Hematopoietic multipotent progenitor cell treated with erythropoietin and hydrocortisone succinate and interleukin-3 and kit ligand, for 8 days (in vitro differentiated cells): Measurements from ENCODE around the gene ATG10.
"Not testable (repeated sequence)": the region's sequence is repeated elsewhere in the genome, so short reads cannot be mapped to it uniquely, and the experiment has no call there.

Experiments
- DNase-seq: peaks from one replicate; pipeline ENCODE4 v3.0.0-alpha.2; 2015

ATG10 gene

GRCh38 chr5:82244854-82245635 is 273.2 kb downstream of the ATG10 start:
- DNase-seq: no peak

GRCh38 chr5:82246960-82247574 is 275.2 kb downstream of the ATG10 start:
- no peak for DNase-seq

- no peak for DNase-seq
Observed at GRCh38 chr5:82252744-82253143, 280.9 kb downstream of the ATG10 start.

- DNase-seq: no peak
Observed at GRCh38 chr5:82255844-82256243, 284.0 kb downstream of the ATG10 start.

- no peak for DNase-seq
Observed at GRCh38 chr5:82257247-82257646, 285.4 kb downstream of the ATG10 start.

GRCh38 chr5:82257729-82258128 is 285.9 kb downstream of the ATG10 start:
- no peak for DNase-seq

GRCh38 chr5:82259172-82259800 is 287.5 kb downstream of the ATG10 start:
- peak; percentile 32 for DNase-seq

GRCh38 chr5:82265047-82265446 is 293.2 kb downstream of the ATG10 start:
- no peak for DNase-seq

GRCh38 chr5:82267297-82267933 is 295.6 kb downstream of the ATG10 start:
- DNase-seq: not testable (repeated sequence)

GRCh38 chr5:82269363-82269762 is 297.5 kb downstream of the ATG10 start:
- not testable (repeated sequence) for DNase-seq

- DNase-seq: not testable (repeated sequence)
Observed at GRCh38 chr5:82272571-82273356, 300.9 kb downstream of the ATG10 start.

- not testable (repeated sequence) for DNase-seq
Observed at GRCh38 chr5:82273426-82273825, 301.6 kb downstream of the ATG10 start.

- peak; percentile 21 for DNase-seq
Observed at GRCh38 chr5:82274343-82275211, 302.8 kb downstream of the ATG10 start.

- no peak for DNase-seq
Observed at GRCh38 chr5:82275216-82275664, 303.4 kb downstream of the ATG10 start.

- DNase-seq: peak; percentile 55
Observed at GRCh38 chr5:82276800-82277612, 305.2 kb downstream of the ATG10 start.

- peak; percentile 48 for DNase-seq
Observed at GRCh38 chr5:82277613-82277986, 305.8 kb downstream of the ATG10 start.

GRCh38 chr5:82277987-82278710 is 306.3 kb downstream of the ATG10 start, which contains the start of gene RPS23:
RPS23 (minus strand) TSS chr5:82278354; CDS start chr5:82278323, 31 bp downstream.
- peak; percentile 96 for DNase-seq

GRCh38 chr5:82278711-82279370 is 307.0 kb downstream of the ATG10 start:
- no peak for DNase-seq

- no peak for DNase-seq
Observed at GRCh38 chr5:82283893-82284292, 312.1 kb downstream of the ATG10 start.
